Panc1 (cell line): ENCODE data around the gene CCR1. TPM values are rescaled to one million over a fixed set of nuclear protein-coding genes. Genes with fewer than 3 reads are reported as not detected.

Experiments
- ATAC-seq: fragments of 200-7000 bp; cut with Tn5 transposase; 2 replicates; pipeline ENCODE4 v1.9.1; 2020; ENCODE audit warnings: mild to moderate bottlenecking, moderate library complexity
- BruUV-seq: library from RNA; stranded (reverse); fragments of 400-500 nt; replicated peaks from 2 replicates; lab custom pipeline; 2021; lab: Mats Ljungman, UMichigan
- CTCF ChIA-PET: fragments of 300-600 bp; sonication (Branson Sonifier 250); formaldehyde crosslinking; loops from one replicate; lab custom pipeline; 2022; ENCODE audit warnings: antibody characterized with exemption; lab: Charles Lee
- POLR2A ChIA-PET: fragments of 300-600 bp; sonication (Branson Sonifier 250); formaldehyde crosslinking; loops from one replicate; lab custom pipeline; 2022; ENCODE audit warnings: antibody characterized with exemption; lab: Charles Lee
- DNase-seq: peaks from one replicate; pipeline ENCODE4 v3.0.0-alpha.2; 2010; ENCODE audit warnings: low read depth, low spot score
- H3K27ac ChIP-seq: 2 replicates; pipeline ENCODE4 v1.5.1; 2011; ENCODE audit warnings: mild to moderate bottlenecking, low read length, inconsistent platforms
- H3K27me3 ChIP-seq: fragments of 200-500 bp; sonication (Bioruptor generic); 2 replicates; pipeline ENCODE4 v1.6.0; 2014; ENCODE audit warnings: low read length, inconsistent platforms; ENCODE audit not compliant: control insufficient read depth, insufficient read depth
- H3K36me3 ChIP-seq: fragments of 200-500 bp; sonication (Bioruptor generic); 2 replicates; pipeline ENCODE4 v1.5.1; 2014; ENCODE audit warnings: inconsistent platforms, mild to moderate bottlenecking, low read length, moderate library complexity; ENCODE audit not compliant: control insufficient read depth, insufficient read depth
- H3K4me1 ChIP-seq: 2 replicates; pipeline ENCODE4 v1.5.1; 2011; ENCODE audit warnings: inconsistent platforms, mild to moderate bottlenecking, low read length, moderate library complexity; ENCODE audit not compliant: control insufficient read depth, insufficient read depth
- H3K4me3 ChIP-seq, 2 experiments: 2 replicates each; pipeline ENCODE4 v1.5.1; 2011 to 2012; ENCODE audit warnings: low read depth in 2 of 2, low read length in 2 of 2, mild to moderate bottlenecking in 2 of 2, inconsistent platforms in 1 of 2, moderate library complexity in 1 of 2
- H3K9me3 ChIP-seq: fragments of 200-500 bp; sonication (Bioruptor generic); 2 replicates; pipeline ENCODE4 v1.5.1; 2014; ENCODE audit warnings: low read depth, mild to moderate bottlenecking, inconsistent platforms, low read length, moderate library complexity; ENCODE audit not compliant: control insufficient read depth, insufficient read depth
- CTCF ChIP-seq: fragments of 450-650 bp; IDR thresholded peaks from 2 replicates; pipeline ENCODE4 v1.5.1; 2017; ENCODE audit warnings: mild to moderate bottlenecking
- POLR2AphosphoS5 ChIP-seq: IDR thresholded peaks from 2 replicates; pipeline ENCODE4 v1.6.1; 2012; ENCODE audit warnings: mild to moderate bottlenecking, low read depth, low read length, moderate library complexity
- REST ChIP-seq, 2 experiments: IDR thresholded peaks; 2 replicates each; pipeline ENCODE4 v1.6.1; 2011 to 2012; ENCODE audit warnings: low read depth in 2 of 2, control low read depth in 1 of 2, low read length in 1 of 2, mild to moderate bottlenecking in 1 of 2, moderate library complexity in 1 of 2; ENCODE audit not compliant: insufficient read depth in 1 of 2
- SIN3A ChIP-seq: IDR thresholded peaks from 2 replicates; pipeline ENCODE4 v1.6.1; 2012; ENCODE audit warnings: low read depth, mild to moderate bottlenecking, low read length, moderate library complexity, borderline replicate concordance; ENCODE audit not compliant: insufficient read depth
- TCF7L2 ChIP-seq: IDR thresholded peaks from 2 replicates; pipeline ENCODE4 v1.6.1; 2011; ENCODE audit warnings: mild to moderate bottlenecking, low read depth, low read length, inconsistent platforms
- in situ Hi-C: cut with HindIII; loops from 2 replicates; pipeline ENCODE4 v1.10.0; 2016; ENCODE audit warnings: low sequenced_read_pairs, low pct_unique_long_range_greater_than_20kb
- intact Hi-C: fragments of 100-400 bp; cut with micrococcal nuclease; formaldehyde crosslinking; loops from one replicate; pipeline ENCODE4 v1.10.0; 2022; ENCODE audit not compliant: unreplicated experiment
- total RNA-seq: library from RNA; stranded (reverse); gene quantifications from one replicate; pipeline ENCODE4 v1.2.1, GENCODE V29; 2021; ENCODE audit not compliant: unreplicated experiment

The CCR1 gene
- total RNA-seq, 1 experiment from 2014 or later, result not detected

GRCh38 chr3:46243560-46243959 is 35.4 kb upstream of the CCR1 start:
- TF ChIP-seq REST (IDR thresholded peaks at IDR 0.05; ENCODE audit: insufficient read depth in 1 of 2, low read depth in 2 of 2, low read length in 1 of 2) (no peak), POLR2AphosphoS5 (no peak), TCF7L2 (no peak), SIN3A (no peak)
- BruUV-seq, result no TSS peak
- Histone ChIP-seq H3K4me3 (no peak overlapping the region), H3K4me1 (no peaks in the 10 kb centered on the region), H3K27me3 (no peaks in the 10 kb centered on the region; the same call in 1 of the 2 replicates), H3K9me3 (no peaks in the 10 kb centered on the region), H3K36me3 (no peaks in the 10 kb centered on the region), H3K27ac (no peak overlapping the region)
- in situ Hi-C loops (no loop called here), intact Hi-C loops (no loop called here)
- no peak for DNase-seq
- no peak for ATAC-seq
- ChIA-PET CTCF (no interaction called here), POLR2A (no interaction called here)

GRCh38 chr3:46242120-46242519 is 34.0 kb upstream of the CCR1 start, which contains the start of gene CCR3:
CCR3 (plus strand) TSS chr3:46242460; CDS start chr3:46265159, 22,699 bp downstream.
- no peak for DNase-seq
- no peak within 1 kb of the TSS for H3K4me3 ChIP-seq
- ChIA-PET CTCF (no interaction called here), POLR2A (no interaction called here)
- BruUV-seq, result no TSS peak
- ATAC-seq, result no peak
- H3K27ac ChIP-seq, result no peak within 1 kb of the TSS
- H3K9me3 ChIP-seq, result no peaks in the 10 kb centered on the region
- peaks cover 3% of the 10 kb centered on the region; the same call in 1 of the 2 replicates for H3K27me3 ChIP-seq
- no peaks in the 10 kb centered on the region for H3K4me1 ChIP-seq
- in situ Hi-C loops, result no loop called here
- no peaks in the 10 kb centered on the region for H3K36me3 ChIP-seq
- intact Hi-C loops, result no loop called here
- no peak for TF ChIP-seq CTCF
- no peak for TF ChIP-seq REST (IDR thresholded peaks at IDR 0.05; ENCODE audit: insufficient read depth in 1 of 2, low read depth in 2 of 2, low read length in 1 of 2)
- no peak for TF ChIP-seq SIN3A
- no peak for TF ChIP-seq TCF7L2
- TF ChIP-seq POLR2AphosphoS5, result no peak
